Left ventricle myocardium inferior (tissue), 1 donor: ENCODE measurements around the gene KATNB1. TPM values are rescaled to one million over a fixed set of nuclear protein-coding genes. Genes with fewer than 3 reads are reported as not detected.

Experiments used
- DNase-seq: peaks from one replicate; pipeline ENCODE4 v3.0.0-alpha.2; 2020
- H3K27ac ChIP-seq: fragments of 200-600 bp; replicated peaks from 2 replicates; pipeline ENCODE4 v1.8.0; 2021
- H3K27me3 ChIP-seq: fragments of 200-600 bp; 2 replicates; pipeline ENCODE4 v1.8.0; 2021; ENCODE audit warnings: low read depth
- H3K36me3 ChIP-seq: fragments of 200-600 bp; 2 replicates; pipeline ENCODE4 v1.8.0; 2021
- H3K4me1 ChIP-seq: fragments of 200-600 bp; 2 replicates; pipeline ENCODE4 v1.8.0; 2021
- H3K4me3 ChIP-seq: fragments of 200-600 bp; 2 replicates; pipeline ENCODE4 v1.8.0; 2021; ENCODE audit warnings: mild to moderate bottlenecking, moderate library complexity
- H3K9me3 ChIP-seq: fragments of 200-600 bp; replicated peaks from 2 replicates; pipeline ENCODE4 v1.8.0; 2021
- intact Hi-C: fragments of 100-400 bp; cut with micrococcal nuclease; formaldehyde crosslinking; loops from one replicate; pipeline ENCODE4 v1.11.0; 2022
- total RNA-seq: library from RNA; stranded (reverse); fragmentation: NEBNext Ultra II Directional; extraction: Animal tissue kit (Norgen Biotek cat#: 25700); gene quantifications from one replicate; pipeline ENCODE4 v1.2.1, GENCODE V29; 2021
- TF ChIP-seq, protein P1 (sequence below): fragments of 200-600 bp; IDR thresholded peaks from 2 replicates; pipeline ENCODE4 v1.8.0; 2021; ENCODE audit warnings: antibody characterized with exemption, mild to moderate bottlenecking, borderline replicate concordance
- donor health status: DM: no; HTN: yes; CAD: no; lungs with severe emphysema.

Gene KATNB1
- total RNA-seq, 1 donor from 2014 or later, result 11.2 TPM

DNA sequence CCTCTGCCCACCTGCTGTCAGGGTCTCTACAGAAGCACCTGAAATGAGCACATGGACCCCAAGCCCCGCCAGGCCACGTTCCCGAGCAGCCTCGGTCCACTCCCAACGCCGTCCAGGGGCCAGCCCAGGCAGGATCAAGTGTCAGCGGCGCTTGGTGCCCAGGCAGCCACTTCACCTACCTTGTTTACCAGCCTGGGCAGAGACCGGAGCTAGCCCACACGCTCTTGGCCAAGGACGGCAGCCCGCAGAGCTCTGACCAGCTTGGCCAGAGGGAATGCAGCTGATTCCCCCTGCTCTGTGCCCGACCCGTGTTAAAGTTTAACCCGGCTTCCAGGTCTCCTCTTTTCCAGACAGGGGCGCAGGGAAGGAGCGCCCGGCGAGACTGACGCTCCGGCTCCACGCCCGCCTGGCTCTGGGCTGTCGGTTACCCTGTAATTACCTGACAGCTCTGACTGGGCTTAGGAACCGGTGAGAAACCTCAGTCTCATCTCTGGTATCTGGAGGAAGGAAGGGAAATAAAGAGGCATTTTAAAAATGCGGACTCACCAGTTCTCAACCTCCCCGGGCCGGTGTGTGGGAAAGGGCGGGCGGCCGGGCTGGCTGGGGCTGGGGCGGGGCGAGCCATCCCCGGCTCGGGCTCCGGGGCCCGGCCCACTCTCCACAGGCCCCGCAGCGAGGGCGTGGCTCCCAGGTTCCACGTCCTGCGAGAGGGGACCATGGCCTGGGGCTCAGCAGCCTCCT, 62.1 kb downstream of the KATNB1 start:
- Histone ChIP-seq H3K36me3 (peaks cover 42% of the 10 kb centered on the region), H3K27ac (peak overlapping the region; percentile 96), H3K4me3 (peak overlapping the region; percentile 53), H3K27me3 (no peaks in the 10 kb centered on the region), H3K4me1 (peaks cover 74% of the 10 kb centered on the region), H3K9me3 (no peaks in the 10 kb centered on the region)
- intact Hi-C loops, result loop anchor here (10.0 kb wide), 1 partner anchor 67 kb away; no protein-coding TSS in a partner anchor
- TF ChIP-seq, protein P1, sequence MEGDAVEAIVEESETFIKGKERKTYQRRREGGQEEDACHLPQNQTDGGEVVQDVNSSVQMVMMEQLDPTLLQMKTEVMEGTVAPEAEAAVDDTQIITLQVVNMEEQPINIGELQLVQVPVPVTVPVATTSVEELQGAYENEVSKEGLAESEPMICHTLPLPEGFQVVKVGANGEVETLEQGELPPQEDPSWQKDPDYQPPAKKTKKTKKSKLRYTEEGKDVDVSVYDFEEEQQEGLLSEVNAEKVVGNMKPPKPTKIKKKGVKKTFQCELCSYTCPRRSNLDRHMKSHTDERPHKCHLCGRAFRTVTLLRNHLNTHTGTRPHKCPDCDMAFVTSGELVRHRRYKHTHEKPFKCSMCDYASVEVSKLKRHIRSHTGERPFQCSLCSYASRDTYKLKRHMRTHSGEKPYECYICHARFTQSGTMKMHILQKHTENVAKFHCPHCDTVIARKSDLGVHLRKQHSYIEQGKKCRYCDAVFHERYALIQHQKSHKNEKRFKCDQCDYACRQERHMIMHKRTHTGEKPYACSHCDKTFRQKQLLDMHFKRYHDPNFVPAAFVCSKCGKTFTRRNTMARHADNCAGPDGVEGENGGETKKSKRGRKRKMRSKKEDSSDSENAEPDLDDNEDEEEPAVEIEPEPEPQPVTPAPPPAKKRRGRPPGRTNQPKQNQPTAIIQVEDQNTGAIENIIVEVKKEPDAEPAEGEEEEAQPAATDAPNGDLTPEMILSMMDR, result no peak
- no peak for DNase-seq

DNA sequence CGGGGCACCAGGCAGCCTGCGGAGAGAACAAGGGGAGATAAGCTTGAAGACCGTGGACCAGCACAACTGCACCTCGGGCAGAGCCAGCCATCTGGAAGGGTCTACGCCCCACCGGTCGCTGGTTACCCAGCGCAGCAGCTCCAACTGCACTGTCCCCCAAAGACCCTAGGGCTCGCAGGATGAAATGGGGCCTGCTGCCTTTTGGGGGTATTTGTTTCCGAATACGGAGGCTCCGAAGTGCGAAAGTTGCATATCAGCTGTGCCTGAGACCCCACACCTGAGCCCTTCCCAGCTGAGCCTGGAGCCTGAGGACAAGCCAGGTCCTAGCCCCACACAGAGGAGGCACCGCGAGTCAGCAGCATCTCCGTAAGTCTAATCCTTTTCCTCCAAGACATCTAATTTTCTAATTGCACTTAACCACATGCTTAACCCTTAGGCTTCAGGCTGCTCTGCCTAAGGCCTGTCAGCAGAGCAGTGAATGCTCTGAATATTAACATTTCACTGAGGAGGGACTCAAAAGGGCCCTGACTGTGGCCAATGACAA, 62.8 kb downstream of the KATNB1 start:
- H3K36me3 ChIP-seq, result peaks cover 35% of the 10 kb centered on the region
- H3K9me3 ChIP-seq, result no peaks in the 10 kb centered on the region
- H3K27me3 ChIP-seq, result no peaks in the 10 kb centered on the region
- intact Hi-C loops, result loop anchor here (10.0 kb wide), 1 partner anchor 66 kb away; no protein-coding TSS in a partner anchor
- H3K4me3 ChIP-seq, result peak overlapping the region; percentile 53
- TF ChIP-seq, protein P1, result no peak
- H3K27ac ChIP-seq, result peak overlapping the region; percentile 96
- no peak for DNase-seq
- peaks cover 80% of the 10 kb centered on the region for H3K4me1 ChIP-seq

DNA sequence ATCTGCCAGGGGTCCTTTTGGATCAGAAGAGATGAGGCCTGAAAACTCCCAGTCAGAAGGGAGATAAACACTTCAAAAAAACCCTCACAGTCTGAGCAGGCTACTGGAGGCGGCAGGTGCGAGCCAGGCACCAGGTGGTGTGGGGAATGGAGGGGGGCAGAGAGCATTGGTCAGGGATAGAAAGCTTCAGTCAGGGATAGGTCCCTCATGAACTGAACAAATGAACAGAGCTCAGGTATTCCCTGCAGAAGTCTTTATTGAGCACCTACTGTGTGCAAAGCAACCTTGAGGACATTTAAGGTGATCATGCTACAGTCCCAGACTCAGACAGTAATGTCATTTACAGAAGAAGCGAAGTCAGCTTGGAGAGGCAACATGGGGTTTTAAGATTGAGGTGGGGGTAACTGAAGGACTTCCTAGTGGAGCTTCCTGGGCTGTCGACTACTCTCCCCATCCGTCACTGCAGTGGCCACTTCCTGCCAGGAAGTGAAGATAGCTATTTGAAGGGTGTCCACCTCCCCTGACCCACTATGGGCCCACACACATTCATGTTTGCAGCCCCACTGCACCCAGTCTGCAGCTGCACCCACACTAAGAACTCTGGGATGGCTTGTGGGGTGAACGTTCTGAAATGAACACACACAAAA, 63.5 kb downstream of the KATNB1 start:
- peaks cover 87% of the 10 kb centered on the region for H3K4me1 ChIP-seq
- H3K36me3 ChIP-seq, result peaks cover 28% of the 10 kb centered on the region
- peak overlapping the region; percentile 96 for H3K27ac ChIP-seq
- H3K9me3 ChIP-seq, result no peaks in the 10 kb centered on the region
- peak overlapping the region; percentile 79 for H3K4me3 ChIP-seq
- TF ChIP-seq, protein P1, result no peak
- H3K27me3 ChIP-seq, result no peaks in the 10 kb centered on the region
- no peak for DNase-seq
- intact Hi-C loops, result loop anchor here (10.0 kb wide), 1 partner anchor 66 kb away; no protein-coding TSS in a partner anchor

DNA sequence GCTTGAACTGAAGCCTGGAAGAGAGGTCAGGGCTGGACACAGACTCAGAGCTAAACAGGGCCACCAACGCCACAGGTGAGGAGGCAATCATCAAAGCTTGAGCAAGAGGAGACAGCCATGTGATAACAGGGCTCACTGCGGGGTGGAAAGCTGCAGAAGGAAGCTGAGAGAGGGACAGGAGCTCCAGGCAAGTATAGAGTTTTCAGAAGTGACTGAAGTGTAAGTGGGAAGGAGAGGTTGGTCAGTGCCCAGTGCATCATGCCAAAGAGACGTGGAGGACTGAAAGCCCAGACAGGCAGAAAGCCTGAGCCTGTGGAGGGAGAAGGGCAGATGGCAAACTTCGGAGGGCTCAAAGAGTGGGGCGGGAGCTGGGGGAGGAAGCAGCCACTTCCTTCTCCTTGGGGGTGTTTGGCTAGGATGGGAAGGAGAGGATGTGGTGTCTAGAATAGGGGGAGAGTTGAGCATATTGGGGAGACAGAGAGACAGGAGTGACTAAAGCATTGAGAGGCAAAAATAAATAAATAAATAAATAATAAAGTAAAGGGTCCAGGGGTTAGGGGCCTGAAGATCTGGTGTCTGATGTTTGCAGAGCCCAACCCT, 64.1 kb downstream of the KATNB1 start:
- Histone ChIP-seq H3K27ac (peak overlapping the region; percentile 96), H3K9me3 (no peaks in the 10 kb centered on the region), H3K4me3 (peak overlapping the region; percentile 79), H3K36me3 (peaks cover 22% of the 10 kb centered on the region), H3K27me3 (no peaks in the 10 kb centered on the region), H3K4me1 (peaks cover 93% of the 10 kb centered on the region)
- intact Hi-C loops, result loop anchor here (10.0 kb wide), 1 partner anchor 65 kb away; no protein-coding TSS in a partner anchor
- DNase-seq, result no peak
- TF ChIP-seq, protein P1, result no peak
